Activated T-helper 1 cell treated with Interleukin-2 at 50 U/mL for 16 hours (primary cell): Measurements from ENCODE around the gene ATP11A.

ENCODE experiments used
- DNase-seq: peaks from one replicate; pipeline ENCODE4 v3.0.0-alpha.2; 2020; ENCODE audit warnings: low read depth

Gene ATP11A

DNA sequence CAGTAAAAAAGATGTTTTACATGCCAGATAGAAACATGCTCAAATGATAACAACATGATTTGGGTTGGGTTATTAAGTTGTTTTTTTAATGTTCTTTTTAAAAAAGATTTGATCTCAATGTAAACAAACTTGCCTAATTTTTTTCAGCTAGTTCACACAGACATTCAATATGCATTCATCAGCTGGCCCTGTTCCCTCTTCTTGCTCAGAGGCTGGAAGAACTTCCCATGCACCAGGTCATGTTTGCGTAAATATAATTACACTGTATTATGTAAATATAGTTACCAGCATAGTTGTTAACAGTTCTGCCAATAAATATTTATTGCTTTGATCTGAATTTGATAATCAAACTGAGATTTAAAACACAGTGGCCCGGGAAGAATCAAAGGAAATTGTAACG lies 70.6 kb downstream of the ATP11A start:
- DNase-seq, result no peak

DNA sequence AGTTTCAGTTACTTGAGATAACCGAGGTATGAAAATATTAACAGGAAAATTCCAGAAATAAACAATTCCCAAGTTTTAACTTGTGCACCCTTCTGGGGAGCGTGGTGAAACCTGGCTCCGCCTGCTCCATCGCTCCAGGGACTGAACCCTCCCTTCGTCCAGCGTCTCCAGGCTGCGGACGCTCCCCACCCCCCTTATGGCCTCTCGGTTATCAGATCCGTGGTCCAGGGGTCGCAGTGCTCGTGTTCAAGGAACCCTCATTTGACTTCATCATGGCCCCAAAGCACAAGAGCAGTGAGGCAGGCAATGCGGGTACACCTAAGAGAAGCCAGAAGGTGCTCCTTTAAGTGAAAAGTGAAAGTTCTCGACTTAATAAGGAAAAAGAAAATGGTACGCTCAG lies 71.1 kb downstream of the ATP11A start:
- DNase-seq, result no peak

DNA sequence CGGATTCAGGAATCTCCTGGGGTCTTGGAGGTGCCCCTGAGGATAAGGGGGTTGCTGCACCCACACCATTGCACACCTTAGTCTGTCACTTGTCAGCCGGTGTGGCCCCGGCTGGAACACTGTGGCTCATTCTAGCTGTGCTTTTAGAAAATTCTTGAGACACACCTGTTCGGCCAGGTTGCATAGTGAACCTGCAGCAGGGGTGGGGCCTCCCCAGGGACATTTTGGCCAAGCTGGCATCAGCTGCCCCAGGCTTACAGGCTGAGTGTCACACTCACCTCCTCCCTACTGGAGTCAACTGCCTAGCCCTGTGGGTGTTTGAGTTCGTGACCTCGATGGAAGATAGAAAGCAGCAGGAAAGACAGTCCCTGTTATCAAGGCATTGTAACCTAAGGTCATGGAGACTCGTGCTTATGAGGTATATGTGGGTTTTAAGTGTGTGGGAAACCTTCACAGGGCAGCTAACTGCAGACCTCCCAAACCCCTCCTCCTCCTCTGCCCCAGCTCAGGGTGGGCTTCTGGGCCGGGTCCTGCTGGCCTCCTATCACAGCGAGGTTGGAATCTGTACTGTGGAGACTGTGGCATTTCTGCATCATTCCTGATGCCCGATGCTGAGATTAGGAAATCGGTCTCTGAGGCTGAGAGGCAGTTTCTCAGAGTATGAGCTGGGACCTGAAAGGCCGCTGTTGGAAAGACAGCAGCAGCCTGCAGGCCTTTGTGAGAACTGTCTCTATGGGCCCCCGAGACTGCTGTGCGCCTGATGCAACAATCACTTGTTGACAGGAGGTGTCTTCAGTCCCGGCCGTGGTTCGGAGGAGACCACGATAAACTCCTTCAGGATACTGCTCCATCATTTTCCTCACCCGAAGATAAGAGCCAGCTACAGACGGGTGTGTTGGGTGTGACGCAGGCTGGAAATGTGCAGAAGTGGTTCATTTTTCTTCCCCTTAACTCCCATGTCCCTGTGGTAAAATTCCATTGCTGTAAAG lies 72.2 kb downstream of the ATP11A start:
- DNase-seq, result no peak

DNA sequence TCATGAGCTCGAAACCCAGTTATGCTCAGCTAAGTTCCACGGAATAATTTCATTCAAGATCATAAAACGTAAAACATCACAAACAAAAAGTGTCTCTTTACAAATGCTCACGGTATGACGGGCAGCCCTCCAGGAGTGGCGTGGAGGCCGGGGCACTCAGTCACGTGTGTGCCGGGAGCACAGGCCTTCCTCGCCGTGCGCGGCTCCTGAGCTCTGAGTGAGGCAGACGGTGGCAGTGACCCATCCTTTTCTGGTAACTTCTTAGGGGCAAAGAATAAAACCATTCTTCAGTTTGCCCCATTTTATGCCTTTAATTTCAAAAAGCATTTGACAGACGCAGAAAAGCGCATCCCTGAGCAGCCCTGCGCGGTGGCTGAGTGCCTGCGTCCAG lies 72.8 kb downstream of the ATP11A start:
- DNase-seq, result no peak

DNA sequence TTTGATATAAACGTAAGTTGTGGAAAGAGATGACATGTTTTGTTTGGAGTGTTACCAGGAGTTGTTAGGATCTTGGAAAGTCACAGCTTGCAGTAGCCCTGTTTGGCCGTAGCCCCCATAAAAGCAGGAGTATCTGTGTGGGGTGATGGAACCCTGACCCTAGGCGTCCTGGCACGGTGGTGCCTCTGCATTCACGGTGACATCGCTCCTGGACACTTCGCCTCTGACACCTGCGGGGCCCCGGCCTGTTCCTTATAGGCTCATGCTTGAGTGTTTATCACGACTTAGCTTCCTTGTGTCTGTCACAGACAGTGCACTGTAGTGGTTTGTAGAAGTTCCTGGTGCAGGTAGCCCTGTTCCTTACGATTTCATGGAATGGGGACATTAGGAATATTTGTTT lies 74.2 kb downstream of the ATP11A start:
- DNase-seq, result no peak

DNA sequence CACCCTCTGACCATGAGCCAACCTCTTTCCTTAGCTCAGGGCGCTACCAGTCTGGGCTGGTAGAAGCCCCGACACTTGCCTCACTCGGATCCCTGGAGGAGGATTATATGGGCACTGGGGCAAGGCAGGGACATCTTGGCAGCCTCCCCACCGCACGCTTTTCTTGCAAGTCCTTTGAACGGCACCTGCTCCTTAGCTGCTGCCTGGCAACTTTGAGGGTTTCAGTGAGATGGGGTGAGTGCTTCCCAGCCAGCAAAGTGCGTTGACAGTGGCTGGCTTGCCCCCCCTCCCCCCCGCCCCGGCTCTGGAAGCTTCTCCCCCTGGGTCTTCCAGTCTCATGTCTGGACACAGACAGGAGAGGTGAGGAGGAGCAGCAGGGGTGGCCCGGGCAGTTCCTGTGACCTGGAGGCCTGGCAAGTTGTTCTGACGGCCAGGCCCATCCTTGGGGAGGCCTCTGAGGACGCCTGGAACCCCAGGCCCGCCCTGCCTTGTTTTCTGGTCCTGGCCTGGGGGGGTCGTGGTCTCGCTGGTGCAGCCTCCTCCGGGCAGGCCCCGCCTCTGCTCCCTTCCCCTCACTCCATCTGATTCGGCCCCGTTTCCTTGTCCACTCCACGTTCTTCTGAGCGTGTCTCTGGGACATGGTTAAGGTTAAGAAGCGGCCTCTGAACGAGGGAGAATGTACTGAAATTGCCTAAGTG lies 75.2 kb downstream of the ATP11A start:
- no peak for DNase-seq

DNA sequence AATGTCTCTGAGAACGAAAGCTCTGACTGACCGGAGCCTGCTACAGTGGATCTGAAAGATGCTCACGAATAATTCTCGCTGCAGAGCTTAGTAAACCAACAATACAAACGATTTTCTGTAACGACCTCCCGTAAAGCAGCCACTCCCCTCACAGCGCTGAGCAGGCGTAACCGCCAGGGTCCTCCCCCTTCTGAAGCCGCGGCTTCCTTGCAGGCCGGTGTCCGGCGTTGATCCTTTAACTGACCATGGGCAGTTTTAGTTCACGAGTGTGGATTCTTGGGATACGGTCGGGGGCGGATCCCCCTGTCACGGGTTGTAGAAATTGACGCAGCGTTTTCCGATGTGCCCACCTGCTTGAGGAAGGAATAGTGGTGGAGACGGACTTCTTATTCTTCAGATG lies 75.9 kb downstream of the ATP11A start:
- no peak for DNase-seq

DNA sequence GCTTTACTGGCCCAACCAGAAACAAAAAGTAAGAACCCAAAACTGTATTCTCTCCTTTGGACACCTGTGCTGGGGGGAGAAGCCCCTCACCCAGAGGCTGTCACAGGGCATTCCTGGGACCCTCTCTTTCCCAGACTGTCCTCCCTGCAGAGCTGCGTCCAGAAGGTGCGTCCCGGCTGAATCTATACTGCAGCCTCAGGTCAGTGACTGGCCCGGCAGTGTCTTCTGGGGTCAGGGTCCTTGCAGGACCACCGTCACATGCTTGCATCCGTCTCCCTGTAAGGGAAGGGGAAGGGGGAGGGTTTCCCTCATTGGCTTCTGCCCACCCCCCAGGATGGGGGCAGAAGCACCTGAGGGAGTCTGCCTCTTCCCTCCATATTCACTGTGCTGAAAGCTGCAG lies 76.5 kb downstream of the ATP11A start:
- DNase-seq, result no peak

DNA sequence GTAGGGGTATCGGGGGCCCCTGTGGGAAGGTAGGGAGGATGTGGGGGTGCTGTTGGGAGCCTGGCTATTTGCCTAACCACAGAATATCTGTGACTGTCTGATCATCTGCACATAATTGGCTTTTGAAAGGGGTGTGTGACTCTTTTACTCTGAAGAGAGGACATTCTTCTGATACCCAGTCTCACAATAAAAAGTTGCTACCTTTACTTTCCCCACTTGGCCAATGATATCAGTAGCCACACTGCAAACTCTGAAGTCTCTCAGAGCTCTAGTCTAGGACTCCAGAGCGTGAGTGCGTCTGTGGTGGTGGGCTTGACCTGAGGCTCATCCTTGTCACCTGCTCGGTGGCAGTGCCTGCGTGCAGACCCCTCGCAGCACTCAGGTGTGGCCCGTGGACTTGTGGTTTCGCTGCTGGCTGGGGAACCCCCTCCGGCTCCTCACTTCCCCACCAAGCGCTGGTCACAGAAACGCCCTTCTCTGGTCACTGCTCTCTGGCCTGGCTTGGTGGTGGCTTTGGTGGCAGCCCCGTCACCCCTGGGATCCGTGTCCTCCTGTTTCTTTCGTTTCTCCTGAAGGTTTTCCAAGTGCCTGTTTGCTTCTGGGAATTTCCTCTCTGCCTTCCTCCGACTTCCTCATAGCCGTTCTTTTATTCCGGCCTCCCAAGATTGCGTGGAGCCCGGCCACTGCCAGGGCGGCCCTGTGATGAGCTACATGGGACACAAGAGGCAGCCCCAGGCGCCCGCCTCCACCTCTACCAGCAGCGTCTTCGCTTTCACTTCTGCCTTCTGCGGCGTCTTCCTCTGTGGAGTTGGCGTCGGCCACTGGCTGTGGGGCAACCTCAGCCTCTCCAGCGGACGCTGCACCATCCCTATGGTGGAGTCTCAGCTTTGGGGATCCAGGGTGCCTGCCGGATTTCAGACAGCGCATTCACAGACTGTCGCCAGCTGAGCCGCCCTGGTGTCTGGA lies 78.0 kb downstream of the ATP11A start:
- no peak for DNase-seq

DNA sequence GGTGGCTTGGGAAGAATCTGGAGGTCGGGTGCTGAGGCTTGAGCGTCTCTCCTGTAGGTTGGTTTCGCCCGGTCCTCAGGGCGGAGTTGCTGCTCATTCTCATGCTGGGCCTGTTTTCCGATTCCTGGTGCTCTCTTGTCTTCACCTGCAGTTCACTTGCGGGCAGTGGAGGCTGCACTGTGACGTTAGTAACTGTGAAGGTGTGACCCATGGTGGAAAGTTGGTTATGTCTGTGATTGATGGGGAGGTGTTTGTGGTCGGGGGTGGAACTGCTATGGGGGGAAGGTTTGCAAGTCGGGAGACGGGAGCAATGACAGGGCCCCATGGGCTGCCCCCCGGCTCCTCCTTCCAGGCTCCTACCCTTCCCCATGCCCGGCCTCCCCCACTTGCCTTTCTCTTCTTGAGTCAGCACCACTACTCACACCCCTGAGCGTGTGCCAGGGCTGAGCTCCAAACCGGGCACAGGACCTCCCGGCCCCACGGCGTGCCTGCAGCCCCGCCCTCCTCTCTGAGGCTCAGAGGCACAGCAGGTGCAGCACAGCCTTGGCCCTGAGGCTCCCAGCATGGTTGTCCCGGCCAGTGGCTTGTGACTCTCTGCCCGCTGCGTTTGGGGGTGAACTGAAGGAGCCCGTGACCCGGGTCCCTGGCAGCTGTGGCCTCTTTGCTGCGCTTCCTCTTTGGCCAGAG lies 79.1 kb downstream of the ATP11A start:
- no peak for DNase-seq

DNA sequence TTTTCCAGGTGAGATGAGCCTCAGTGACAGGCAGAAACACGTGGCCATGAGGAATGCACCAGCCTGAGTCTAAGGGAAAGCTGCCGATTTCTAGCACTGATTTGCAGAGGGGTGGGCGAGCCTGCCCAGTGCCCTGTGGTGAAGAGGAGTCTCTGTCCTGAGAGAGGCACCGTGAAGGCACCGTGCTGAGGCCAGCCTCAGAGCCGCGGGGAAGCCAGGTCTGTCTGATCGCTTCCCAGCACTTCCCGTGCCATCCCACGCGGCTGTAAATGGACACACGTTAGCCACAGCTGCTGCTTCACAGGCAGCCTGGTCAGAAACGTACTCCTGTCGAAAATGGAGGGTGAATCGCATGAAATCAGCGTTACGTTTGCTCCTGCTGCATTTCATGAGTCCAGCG lies 79.8 kb downstream of the ATP11A start:
- no peak for DNase-seq

DNA sequence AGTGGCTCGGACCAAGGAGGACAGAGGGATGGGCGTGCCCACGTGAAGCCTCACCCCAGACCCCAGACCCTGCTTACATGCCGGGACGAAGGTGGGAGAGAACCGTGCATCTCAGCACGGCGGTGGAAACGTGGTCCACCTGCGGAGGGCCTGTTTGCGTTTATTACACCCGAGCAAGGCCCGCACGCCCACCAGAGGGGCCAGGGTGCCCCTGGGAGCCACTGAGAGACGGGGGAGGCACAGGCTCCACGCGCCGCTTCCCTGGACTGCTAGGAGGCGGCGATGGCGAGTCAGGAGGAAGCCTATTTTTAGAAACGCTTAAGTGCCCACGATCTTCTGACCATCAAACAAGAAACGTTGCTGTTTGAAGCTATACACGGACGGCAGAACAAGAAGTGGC lies 80.7 kb downstream of the ATP11A start:
- no peak for DNase-seq

DNA sequence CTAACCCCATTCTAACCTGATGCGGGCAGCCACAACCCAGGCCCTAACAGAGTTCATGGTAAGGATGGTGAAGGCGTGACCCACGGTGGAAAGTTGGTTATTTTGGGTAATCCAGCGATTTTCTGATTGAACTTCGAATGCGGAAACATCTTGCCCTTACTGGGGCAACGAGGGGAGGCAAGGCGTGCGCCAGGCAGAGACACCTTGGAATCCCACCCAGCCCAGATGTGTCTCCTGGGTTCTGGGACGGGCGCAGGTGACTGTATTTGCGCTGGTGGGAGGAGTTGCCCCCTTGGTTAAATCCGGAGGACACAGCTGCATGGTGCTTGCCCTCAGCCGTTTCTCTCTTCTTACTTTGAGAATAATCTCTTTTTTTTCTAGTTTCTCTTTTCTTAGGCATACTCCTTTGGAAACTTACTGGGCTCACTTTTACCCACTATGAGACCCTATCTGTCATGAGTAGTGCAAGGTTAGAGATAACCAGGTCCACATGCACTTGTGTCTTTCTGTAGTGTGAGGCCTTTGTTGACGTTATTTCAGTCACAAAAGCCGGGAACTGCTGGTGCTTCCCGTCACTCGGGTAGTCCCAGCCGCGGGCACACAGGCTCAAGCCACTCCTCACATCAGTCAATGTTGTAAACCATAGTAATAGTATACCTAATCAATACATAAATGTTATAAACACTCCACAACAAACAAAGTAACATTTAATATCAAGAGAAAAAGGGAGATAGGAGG lies 81.5 kb downstream of the ATP11A start:
- no peak for DNase-seq

DNA sequence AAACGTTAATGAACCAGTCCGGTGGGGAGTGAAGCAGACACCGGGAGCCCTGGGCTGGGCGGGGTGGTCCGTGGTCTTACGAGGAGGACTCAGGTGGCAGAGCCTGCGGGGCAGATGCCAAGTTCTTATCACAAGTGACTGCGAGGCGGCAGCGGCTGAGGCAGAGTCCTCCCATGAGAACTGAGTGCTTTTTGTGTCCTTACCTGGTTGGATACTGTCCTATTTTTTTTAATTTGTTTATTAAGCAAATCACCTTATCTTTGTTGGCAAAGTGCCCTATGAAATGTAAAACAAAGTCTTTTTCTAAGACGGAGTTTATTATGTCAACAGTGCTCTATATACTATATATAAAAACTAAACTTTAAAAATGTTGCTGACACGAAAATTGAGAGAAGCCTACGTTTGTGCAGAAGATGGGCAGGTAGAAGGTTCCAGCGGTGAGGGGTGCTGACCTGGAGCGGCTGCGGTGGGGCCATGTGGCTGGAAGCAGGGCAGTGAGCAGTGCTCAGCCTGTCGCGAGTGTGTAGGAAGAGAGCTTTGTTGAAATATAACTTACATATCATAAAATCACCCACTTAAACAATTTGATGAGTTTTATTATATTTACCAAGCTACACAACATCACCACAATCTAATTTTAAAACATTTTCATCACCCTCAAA lies 82.2 kb downstream of the ATP11A start:
- no peak for DNase-seq

DNA sequence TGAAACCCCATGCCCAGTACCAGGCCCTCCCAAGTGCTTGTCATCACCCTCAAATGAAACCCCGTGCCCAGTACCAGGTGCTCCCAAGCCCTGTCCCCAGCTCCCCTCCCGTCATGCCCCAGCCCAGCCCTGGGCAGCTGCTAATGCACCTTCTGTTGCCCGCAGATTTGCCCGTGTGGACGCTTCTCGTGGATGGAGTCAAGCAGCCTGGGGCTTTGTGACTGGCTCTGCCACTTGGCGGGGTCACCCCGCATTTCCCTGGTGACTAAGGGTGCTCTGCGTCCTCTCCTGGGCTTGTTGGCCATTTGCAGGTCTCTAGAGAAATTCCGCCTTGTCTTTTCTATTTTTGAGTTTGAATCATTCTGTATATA lies 82.7 kb downstream of the ATP11A start:
- DNase-seq, result no peak

DNA sequence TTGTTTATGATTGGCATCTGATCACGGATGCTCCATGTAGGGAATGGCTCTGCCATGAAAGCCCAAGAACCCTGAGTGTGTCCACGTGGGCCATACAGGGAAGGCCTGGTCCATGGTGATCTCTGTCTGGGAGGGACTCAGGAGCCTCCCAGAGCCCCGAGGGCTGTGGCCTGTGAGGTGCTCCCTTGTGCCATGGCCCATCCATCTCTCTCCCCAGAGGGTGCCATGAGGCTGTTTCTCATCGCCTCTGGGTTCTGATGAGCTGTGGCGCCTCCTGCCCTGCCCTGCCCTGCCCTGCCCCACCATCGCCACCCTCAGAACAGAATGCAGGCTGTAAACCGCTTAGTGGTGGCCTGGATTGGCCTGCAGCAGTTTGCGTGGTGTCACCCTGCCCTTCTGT lies 83.1 kb downstream of the ATP11A start:
- no peak for DNase-seq

DNA sequence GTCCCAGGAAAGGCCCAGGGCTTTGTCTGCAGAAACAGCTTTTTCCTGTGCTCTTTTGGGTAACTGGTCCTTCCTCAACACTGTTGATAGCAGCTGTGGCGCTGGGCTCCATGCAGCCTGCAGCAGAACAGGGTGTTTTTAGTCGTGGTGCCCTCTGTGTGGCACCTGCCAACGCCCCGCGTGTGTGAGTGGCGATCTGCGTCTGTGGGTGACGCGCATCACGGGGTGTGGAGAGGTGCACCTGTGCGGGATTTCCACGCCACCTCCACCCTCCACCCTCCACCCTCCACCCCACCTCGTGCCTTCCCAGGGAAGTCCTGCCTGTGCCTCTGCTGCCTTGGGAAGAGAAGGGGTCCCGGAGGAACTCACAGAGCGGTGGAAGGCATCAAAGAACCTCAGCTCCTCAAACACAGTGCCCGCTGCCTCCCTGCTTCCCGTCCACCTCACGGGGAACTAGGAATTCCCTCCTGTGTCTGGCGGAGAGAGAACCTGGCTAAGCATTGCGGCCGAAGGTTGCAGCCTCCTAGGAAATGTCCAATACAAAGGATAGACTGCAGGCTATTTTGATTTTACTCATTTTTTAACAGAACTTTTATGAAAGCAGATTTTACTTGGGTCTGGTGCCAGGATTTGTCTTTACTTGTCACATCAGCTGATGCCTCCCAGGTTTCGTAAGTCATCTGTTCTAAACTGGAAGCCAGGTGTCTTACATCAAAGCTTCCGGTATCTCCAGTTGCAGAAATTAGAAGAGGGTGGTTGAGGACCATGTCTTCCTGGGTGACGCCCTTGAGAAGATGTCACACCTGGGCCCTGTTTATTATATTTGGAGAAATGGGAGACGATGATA lies 84.0 kb downstream of the ATP11A start:
- no peak for DNase-seq

DNA sequence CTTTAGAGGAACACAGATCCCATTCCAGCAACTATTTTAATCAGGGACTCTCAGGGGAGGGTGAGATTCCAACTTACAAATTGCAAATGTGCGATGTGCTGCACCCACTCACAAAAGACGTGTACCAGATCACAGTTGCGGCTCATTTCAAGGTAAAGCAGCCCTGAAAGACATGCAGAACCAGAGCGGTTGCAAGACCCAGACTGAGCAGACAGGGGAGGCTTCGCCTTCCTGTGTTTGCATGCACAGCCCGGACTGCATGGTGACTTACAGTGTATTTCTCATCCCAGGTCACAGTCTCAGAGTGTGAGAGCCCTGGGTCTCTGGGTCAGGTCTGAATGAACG lies 84.6 kb downstream of the ATP11A start:
- DNase-seq, result no peak

DNA sequence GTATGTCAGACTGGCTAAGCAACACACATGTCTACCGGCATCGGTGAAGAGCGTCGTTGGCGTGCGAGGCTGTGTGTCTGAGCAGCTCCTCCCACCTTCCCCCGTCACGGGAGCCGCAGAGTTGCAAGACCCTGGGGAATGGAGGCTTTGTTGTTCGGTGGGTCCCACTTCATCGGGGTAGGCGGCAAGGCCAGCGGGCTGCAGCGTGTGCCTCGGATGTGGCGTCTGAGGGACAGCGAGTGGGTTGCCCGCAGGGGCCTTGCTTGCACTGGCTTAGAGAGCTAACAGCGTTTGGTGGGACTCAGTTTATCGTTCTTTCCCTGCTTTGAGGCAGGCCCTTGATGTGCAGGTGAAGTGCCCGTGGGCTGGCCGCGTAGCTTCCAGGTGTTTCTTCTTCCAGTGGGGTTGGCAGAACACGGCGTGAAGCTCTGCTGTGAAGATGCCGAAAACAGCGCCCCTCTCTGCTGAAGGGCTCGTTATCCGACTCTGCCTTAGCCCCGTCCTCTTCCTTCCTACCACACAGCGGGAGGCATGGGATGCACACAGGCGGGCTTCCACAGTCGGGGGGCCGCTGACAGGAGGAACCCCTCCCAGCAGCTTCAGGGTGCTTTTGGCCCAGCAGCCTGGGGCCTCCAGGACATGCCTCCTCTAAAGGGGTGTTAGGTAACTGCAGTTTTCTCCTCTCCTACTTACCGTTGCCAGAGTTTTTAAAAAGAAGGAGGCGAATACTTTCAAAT lies 85.2 kb downstream of the ATP11A start:
- no peak for DNase-seq
